HepG2 (cell line): ENCODE measurements around the gene HAT1. TPM values are rescaled to one million over a fixed set of nuclear protein-coding genes. Genes with fewer than 3 reads are reported as not detected.

Experiments
- polyA plus RNA-seq, 8 experiments: library from polyadenylated mRNA; depleted of rRNA in 3 of 8; stranded (reverse) in 7 of 8; unstranded in 1 of 8; fragments of >200 nt; fragmentation: Illumina TruSeq in 4 of 8; extraction: Trizol in 4 of 8; gene quantifications; 2 replicates each; pipeline versions ENCODE4 v1.2.1 to v1.2.3, GENCODE V29; 2011 to 2016; ENCODE audit warnings: low read depth in 4 of 8, missing spikeins in 1 of 8, mixed read lengths in 1 of 8; ENCODE audit not compliant: insufficient read depth in 1 of 8
- total RNA-seq, 5 experiments: library from RNA; depleted of rRNA; stranded (reverse); fragments of >200 nt; fragmentation: Illumina TruSeq; extraction: Trizol; gene quantifications; 2 replicates each; pipeline ENCODE4 v1.2.3, GENCODE V29; 2016; ENCODE audit warnings: low read depth in 1 of 5

The HAT1 gene
- total and polyA plus RNA-seq, 2 of the 13 experiments (the other 11 are each of a cell fraction or from before 2014, with no cell fraction given), result 45.4 to 119 TPM

Other genes starting within 250 kb of the HAT1 start
- gene DYNC1I2, start 235.0 kb upstream of the HAT1 start, total RNA-seq (2016; rRNA removed; fragmentation: Illumina TruSeq; extraction: Trizol), result 84.0 and 125 TPM in 2 replicates
- gene DYNC1I2, start 235.0 kb upstream of the HAT1 start, polyA plus RNA-seq (2011; rRNA removed), result 77.9 and 99.8 TPM in 2 replicates
- 8.1 and 13.4 TPM in 2 replicates for gene SLC25A12, start 28.2 kb upstream of the HAT1 start, total RNA-seq (2016; rRNA removed; fragmentation: Illumina TruSeq; extraction: Trizol)
- 14.0 and 15.9 TPM in 2 replicates for gene SLC25A12, start 28.2 kb upstream of the HAT1 start, polyA plus RNA-seq (2011; rRNA removed)
- gene METAP1D, start 77.5 kb downstream of the HAT1 start, total RNA-seq (2016; rRNA removed; fragmentation: Illumina TruSeq; extraction: Trizol), result 14.0 and 14.7 TPM in 2 replicates
- gene METAP1D, start 77.5 kb downstream of the HAT1 start, polyA plus RNA-seq (2011; rRNA removed), result 19.0 and 21.6 TPM in 2 replicates
- gene DLX1, start 163.0 kb downstream of the HAT1 start, total RNA-seq (2016; rRNA removed; fragmentation: Illumina TruSeq; extraction: Trizol), result 0.18 TPM in 1 of 2 replicates, not detected in the other
- 0.69 and 0.86 TPM in 2 replicates for gene DLX1, start 163.0 kb downstream of the HAT1 start, polyA plus RNA-seq (2011; rRNA removed)
- gene DLX2, start 180.4 kb downstream of the HAT1 start, total RNA-seq (2016; rRNA removed; fragmentation: Illumina TruSeq; extraction: Trizol), result 0.15 TPM in 1 of 2 replicates, not detected in the other
- gene DLX2, start 180.4 kb downstream of the HAT1 start, polyA plus RNA-seq (2011; rRNA removed), result 0.07 TPM in 2 replicates